ENCODE results near the gene DST. TPM values are rescaled to one million over a fixed set of nuclear protein-coding genes. Genes with fewer than 3 reads are reported as not detected.
A peak's percentile ranks its signal among the peaks of the same experiment; 100 is the strongest.

DST gene
- total RNA-seq, 4 donors from 2014 or later, result 410 to 588 (median 521) TPM

GRCh38 chr6:56649053-56649769, 6.5 kb upstream of the DST start:
- 25% methylated on average over 1 of the region's 1 CpG for WGBS
- no peaks in the 10 kb centered on the region for H3K9me3 ChIP-seq
- intact Hi-C loops (cut with DNase I), result no loop called here
- H3K4me3 ChIP-seq, result no peak overlapping the region
- DNase-seq (ENCODE audit: extremely low spot score), result no peak
- no peak for TF ChIP-seq POLR2AphosphoS5 (IDR thresholded peaks at IDR 0.05)
- TF ChIP-seq CTCF (IDR thresholded peaks at IDR 0.05), result no peak
- no peak for TF ChIP-seq POLR2A (IDR thresholded peaks at IDR 0.05; ENCODE audit: low read depth)
- TF ChIP-seq EP300 (IDR thresholded peaks at IDR 0.05), result no peak
- H3K27ac ChIP-seq (replicated peaks in 1 of 4), result peak overlapping the region in 1 of 4 donors; percentile 6
- H3K36me3 ChIP-seq, result peaks cover 0 to 37% (median 27%) of the 10 kb centered on the region in 4 donors
- no peaks in the 10 kb centered on the region for H3K27me3 ChIP-seq
- H3K4me1 ChIP-seq, result peaks cover 27 to 45% (median 37%) of the 10 kb centered on the region in 4 donors

GRCh38 chr6:56647172-56647762, 4.6 kb upstream of the DST start:
- TF ChIP-seq CTCF (IDR thresholded peaks at IDR 0.05) (no peak), POLR2A (IDR thresholded peaks at IDR 0.05; ENCODE audit: low read depth) (no peak), POLR2AphosphoS5 (IDR thresholded peaks at IDR 0.05) (no peak), EP300 (IDR thresholded peaks at IDR 0.05) (no peak)
- intact Hi-C loops (cut with DNase I), result no loop called here
- H3K4me3 ChIP-seq, result no peak overlapping the region
- peaks cover 0 to 37% (median 27%) of the 10 kb centered on the region in 4 donors for H3K36me3 ChIP-seq
- no peaks in the 10 kb centered on the region for H3K9me3 ChIP-seq
- no peaks in the 10 kb centered on the region for H3K27me3 ChIP-seq
- no peak for DNase-seq (ENCODE audit: extremely low spot score)
- 86% methylated on average over 12 of the region's 12 CpGs for WGBS
- H3K27ac ChIP-seq (replicated peaks in 1 of 4), result peak overlapping the region in 1 of 4 donors; percentile 29
- H3K4me1 ChIP-seq, result peaks cover 18 to 46% (median 32%) of the 10 kb centered on the region in 4 donors

GRCh38 chr6:56644366-56644765, 1.7 kb upstream of the DST start:
- no peaks in the 10 kb centered on the region for H3K27me3 ChIP-seq
- TF ChIP-seq CTCF (IDR thresholded peaks at IDR 0.05) (no peak), POLR2AphosphoS5 (IDR thresholded peaks at IDR 0.05) (no peak), POLR2A (IDR thresholded peaks at IDR 0.05; ENCODE audit: low read depth) (no peak), EP300 (IDR thresholded peaks at IDR 0.05) (no peak)
- peaks cover 0 to 64% (median 44%) of the 10 kb centered on the region in 4 donors for H3K36me3 ChIP-seq
- no peak for DNase-seq (ENCODE audit: extremely low spot score)
- intact Hi-C loops (cut with DNase I), result no loop called here
- 95% methylated on average over 5 of the region's 5 CpGs for WGBS
- H3K4me1 ChIP-seq, result peaks cover 10 to 36% (median 19%) of the 10 kb centered on the region in 4 donors
- no peak overlapping the region for H3K4me3 ChIP-seq
- H3K9me3 ChIP-seq, result no peaks in the 10 kb centered on the region
- peak overlapping the region in 2 of 4 donors; percentile 58 to 60 for H3K27ac ChIP-seq (replicated peaks in 1 of 4)

- Histone ChIP-seq H3K9me3 (no peaks in the 10 kb centered on the region), H3K4me3 (no peak overlapping the region), H3K36me3 (peaks cover 0 to 73% (median 45%) of the 10 kb centered on the region in 4 donors), H3K27me3 (no peaks in the 10 kb centered on the region), H3K4me1 (peaks cover 6 to 34% (median 14%) of the 10 kb centered on the region in 4 donors), H3K27ac (replicated peaks in 1 of 4) (peak overlapping the region; percentile 9 to 60 (median 34))
- 90% methylated on average over 4 of the region's 4 CpGs for WGBS
- no peak for DNase-seq (ENCODE audit: extremely low spot score)
- TF ChIP-seq EP300 (IDR thresholded peaks at IDR 0.05) (no peak), POLR2A (IDR thresholded peaks at IDR 0.05; ENCODE audit: low read depth) (no peak), CTCF (IDR thresholded peaks at IDR 0.05) (no peak), POLR2AphosphoS5 (IDR thresholded peaks at IDR 0.05) (no peak)
- intact Hi-C loops (cut with DNase I), result no loop called here
Measured at GRCh38 chr6:56643379-56644089, 845 bp upstream of the DST start.

Measured in esophagus muscularis mucosa (tissue), 4 donors.